IMR-90 (cell line): ENCODE data around the gene ABTB2. TPM values are rescaled to one million over a fixed set of nuclear protein-coding genes. Genes with fewer than 3 reads are reported as not detected.
A peak's percentile ranks its signal among the peaks of the same experiment; 100 is the strongest.

Experiments
- ATAC-seq: fragments of 200-7000 bp; cut with Tn5 transposase; 2 replicates; pipeline ENCODE4 v1.9.1; 2020; ENCODE audit warnings: low read depth, mild to moderate bottlenecking, moderate library complexity
- BruUV-seq: library from RNA; stranded (reverse); fragments of 400-500 nt; replicated peaks from 2 replicates; lab custom pipeline; 2021; lab: Mats Ljungman, UMichigan
- CTCF ChIA-PET: fragments of 300-600 bp; formaldehyde crosslinking; extraction: SDS; loops from one replicate; lab custom pipeline; 2021; ENCODE audit warnings: antibody characterized with exemption; lab: Yijun Ruan, JAX
- POLR2A ChIA-PET: fragments of 300-600 bp; sonication (Branson Sonifier 250); formaldehyde crosslinking; loops from one replicate; lab custom pipeline; 2022; ENCODE audit warnings: antibody characterized with exemption; ENCODE audit not compliant: unreplicated experiment; lab: Charles Lee
- DNase-seq: peaks from one replicate; pipeline ENCODE4 v3.0.0; 2013
- H2AFZ ChIP-seq: replicated peaks from 2 replicates; pipeline ENCODE3; 2013; ENCODE audit warnings: low read length, mild to moderate bottlenecking; ENCODE audit not compliant: poor library complexity
- H2AK5ac ChIP-seq: 2 replicates; pipeline ENCODE4 v1.6.1; 2013; ENCODE audit warnings: low read depth, low read length, inconsistent platforms
- H2AK9ac ChIP-seq: replicated peaks from 2 replicates; pipeline ENCODE3; 2013; ENCODE audit warnings: mild to moderate bottlenecking, low read depth, low read length, moderate library complexity; ENCODE audit not compliant: poor library complexity
- H2BK120ac ChIP-seq: 2 replicates; pipeline ENCODE4 v1.6.1; 2013; ENCODE audit warnings: low read depth, low read length, inconsistent platforms
- H2BK15ac ChIP-seq: 3 replicates; pipeline ENCODE4 v1.6.1; 2013; ENCODE audit warnings: low read depth, low read length, inconsistent platforms
- H2BK20ac ChIP-seq: 2 replicates; pipeline ENCODE4 v1.6.1; 2013; ENCODE audit warnings: low read depth, mild to moderate bottlenecking, inconsistent platforms, low read length, moderate library complexity
- H2BK5ac ChIP-seq: 2 replicates; pipeline ENCODE4 v1.6.1; 2013; ENCODE audit warnings: mild to moderate bottlenecking, low read depth, low read length, inconsistent platforms; ENCODE audit not compliant: poor library complexity, severe bottlenecking
- H3K14ac ChIP-seq: replicated peaks from 2 replicates; pipeline ENCODE4 v1.6.1; 2013; ENCODE audit warnings: low read depth, low read length, inconsistent platforms
- H3K18ac ChIP-seq: 2 replicates; pipeline ENCODE4 v1.6.1; 2013; ENCODE audit warnings: low read depth, low read length, control low read depth
- H3K23ac ChIP-seq: 2 replicates; pipeline ENCODE4 v1.6.1; 2013; ENCODE audit warnings: low read depth, low read length, inconsistent platforms
- H3K27ac ChIP-seq: 2 replicates; pipeline ENCODE4 v1.5.1; 2013; ENCODE audit warnings: mild to moderate bottlenecking, control low read depth, low read length; ENCODE audit not compliant: insufficient read depth
- H3K27me3 ChIP-seq: 2 replicates; pipeline ENCODE4 v1.6.1; 2013; ENCODE audit warnings: low read length; ENCODE audit not compliant: control insufficient read depth, insufficient read depth
- H3K36me3 ChIP-seq: 2 replicates; pipeline ENCODE4 v1.6.1; 2013; ENCODE audit warnings: low read length, mixed read lengths; ENCODE audit not compliant: control insufficient read depth, insufficient read depth
- H3K4ac ChIP-seq: 2 replicates; pipeline ENCODE4 v1.6.1; 2013; ENCODE audit warnings: low read depth, low read length, inconsistent platforms
- H3K4me1 ChIP-seq: 2 replicates; pipeline ENCODE4 v1.6.1; 2013; ENCODE audit warnings: low read length, mixed read lengths; ENCODE audit not compliant: control insufficient read depth, insufficient read depth
- H3K4me2 ChIP-seq: 2 replicates; pipeline ENCODE4 v1.6.1; 2013; ENCODE audit warnings: low read depth, mild to moderate bottlenecking, control low read depth, low read length, moderate library complexity
- H3K4me3 ChIP-seq: 2 replicates; pipeline ENCODE4 v1.5.1; 2013; ENCODE audit warnings: low read depth, mild to moderate bottlenecking, control low read depth, low read length, moderate library complexity; ENCODE audit not compliant: insufficient read depth
- H3K56ac ChIP-seq: 2 replicates; pipeline ENCODE4 v1.6.1; 2013; ENCODE audit warnings: low read length, inconsistent platforms; ENCODE audit not compliant: insufficient read depth; ENCODE audit errors: extremely low read depth
- H3K79me1 ChIP-seq, 2 experiments: 2 replicates each; pipeline ENCODE4 v1.6.1; 2013; ENCODE audit warnings: low read length in 2 of 2, inconsistent platforms in 1 of 2, low read depth in 1 of 2
- H3K9ac ChIP-seq: 2 replicates; pipeline ENCODE4 v1.6.1; 2013; ENCODE audit warnings: low read depth, low read length, control low read depth
- H3K9me1 ChIP-seq: 2 replicates; pipeline ENCODE4 v1.6.1; 2013; ENCODE audit warnings: low read length, inconsistent platforms; ENCODE audit not compliant: insufficient read depth
- H3K9me3 ChIP-seq: 2 replicates; pipeline ENCODE4 v1.6.1; 2013; ENCODE audit warnings: low read length; ENCODE audit not compliant: control insufficient read depth, insufficient read depth
- H4K20me1 ChIP-seq: 2 replicates; pipeline ENCODE4 v1.6.1; 2013; ENCODE audit warnings: low read length, inconsistent platforms; ENCODE audit not compliant: insufficient read depth
- H4K5ac ChIP-seq: 2 replicates; pipeline ENCODE4 v1.6.1; 2013; ENCODE audit warnings: mild to moderate bottlenecking, low read depth, low read length, control low read depth
- H4K8ac ChIP-seq, 2 experiments: 2 replicates each; pipeline ENCODE4 v1.6.1; 2013; ENCODE audit warnings: low read depth in 2 of 2, low read length in 2 of 2, control low read depth in 1 of 2, inconsistent platforms in 1 of 2
- H4K91ac ChIP-seq: 2 replicates; pipeline ENCODE4 v1.6.1; 2013; ENCODE audit warnings: low read depth, low read length, inconsistent platforms; ENCODE audit not compliant: insufficient read depth
- BHLHE40 ChIP-seq: fragments of 150-350 bp; IDR thresholded peaks from 2 replicates; pipeline ENCODE4 v1.6.1; 2016; ENCODE audit warnings: mild to moderate bottlenecking, low read depth, low read length
- CTCF ChIP-seq: conservative IDR thresholded peaks from 2 replicates; pipeline ENCODE4 v1.5.1; 2012; ENCODE audit warnings: mild to moderate bottlenecking, low read depth, low read length, improper control_type of control experiment
- MAZ ChIP-seq: IDR thresholded peaks from 2 replicates; pipeline ENCODE4 v1.6.1; 2012; ENCODE audit warnings: low read depth, mild to moderate bottlenecking, low read length, improper control_type of control experiment, moderate library complexity, borderline replicate concordance
- POLR2A ChIP-seq: IDR thresholded peaks from 2 replicates; pipeline ENCODE4 v1.6.1; 2012; ENCODE audit warnings: mild to moderate bottlenecking, low read depth, low read length
- RFX5 ChIP-seq: IDR thresholded peaks from 2 replicates; pipeline ENCODE4 v1.8.0; 2012; ENCODE audit warnings: low read depth, mild to moderate bottlenecking, low read length, moderate library complexity
- WGBS, 2 experiments: methylation state at CpG; one replicate each; pipeline versions ENCODE4 v1.1.5 to v1.1.7; 2013; ENCODE audit warnings: missing lambda C conversion rate in 2 of 2; ENCODE audit not compliant: insufficient read length in 1 of 2; ENCODE audit errors: extremely low coverage in 2 of 2; 5-methylcytosine and 5-hydroxymethylcytosine counted together
- dilution Hi-C: fragments of 300-500 bp; cut with HindIII; formaldehyde crosslinking; loops from one replicate; pipeline ENCODE4 v1.14.3; 2018; ENCODE audit warnings: low sequenced_read_pairs; ENCODE audit not compliant: unreplicated experiment
- in situ Hi-C: fragments of 300-500 bp; cut with MboI; formaldehyde crosslinking; loops from 3 replicates; pipeline ENCODE4 v1.14.3; 2019; ENCODE audit warnings: low sequenced_read_pairs, inconsistent platforms, mixed read lengths
- intact Hi-C: fragments of 100-400 bp; cut with micrococcal nuclease; formaldehyde crosslinking; loops from 2 replicates; pipeline ENCODE4 v1.10.0; 2022
- polyA plus RNA-seq, 3 experiments: library from polyadenylated mRNA; depleted of rRNA; stranded (reverse); fragments of >200 nt; gene quantifications; 2 replicates each; pipeline ENCODE4 v1.2.3, GENCODE V29; 2012; ENCODE audit warnings: low replicate concordance in 1 of 3
- total RNA-seq: library from RNA; depleted of rRNA; stranded (reverse); fragments of >200 nt; gene quantifications from 2 replicates; pipeline ENCODE4 v1.2.3, GENCODE V29; 2012

ABTB2 gene
- total and polyA plus RNA-seq, 2 of the 4 experiments (the other 2 are of a cell fraction): 0.18 to 2.0 TPM

- H3K14ac ChIP-seq: no peak overlapping the region; the same call in 1 of the 2 replicates
- H3K4ac ChIP-seq: peak overlapping the region; percentile 12; the same call in 1 of the 2 replicates
- WGBS, 2 experiments: 94% methylated on average over 2 of the region's 6 CpGs; no CpG with 5 or more reads in 1 of the 2 experiments
- H3K4me1 ChIP-seq: peaks cover 27% of the 10 kb centered on the region
- H3K56ac ChIP-seq: no peak overlapping the region
- dilution Hi-C loops: loop anchor here (25.0 kb wide), 1 partner anchor 156 kb away; no protein-coding TSS in a partner anchor
- no peak overlapping the region; the same call in 1 of the 2 replicates for H2AK5ac ChIP-seq
- no peak overlapping the region for H4K91ac ChIP-seq
- H3K4me2 ChIP-seq: no peak overlapping the region
- no peak overlapping the region for H3K9ac ChIP-seq
- no peak for TF ChIP-seq BHLHE40
- no peak for TF ChIP-seq RFX5
- no peak for TF ChIP-seq POLR2A
- no peak for TF ChIP-seq MAZ
- TF ChIP-seq CTCF: no peak
- intact Hi-C loops: no loop called here
- H3K4me3 ChIP-seq: no peak overlapping the region
- no peak overlapping the region for H3K23ac ChIP-seq
- CTCF ChIA-PET: interaction anchor here (1.3 kb wide), 1 partner anchor 169 kb away, joined by 3 read pairs; no protein-coding TSS in a partner anchor
- no peaks in the 10 kb centered on the region for H3K9me3 ChIP-seq
- H2BK20ac ChIP-seq: peak overlapping the region; percentile 20; the same call in 1 of the 2 replicates
- peaks cover 10% of the 10 kb centered on the region; the same call in 1 of the 2 replicates for H4K20me1 ChIP-seq
- H4K5ac ChIP-seq: no peak overlapping the region
- DNase-seq (no peak), ATAC-seq (no peak)
- in situ Hi-C loops: no loop called here
- no TSS peak for BruUV-seq
- no peaks in the 10 kb centered on the region for H3K36me3 ChIP-seq
- no peak overlapping the region for H2AFZ ChIP-seq
- H2AK9ac ChIP-seq: no peak overlapping the region
- H2BK15ac ChIP-seq: no peak overlapping the region
- POLR2A ChIA-PET: no interaction called here
- no peak overlapping the region for H2BK5ac ChIP-seq
- H3K27me3 ChIP-seq: peaks cover 13% of the 10 kb centered on the region
- no peaks in the 10 kb centered on the region for H3K79me1 ChIP-seq
- H3K18ac ChIP-seq: no peak overlapping the region
- no peak overlapping the region for H3K27ac ChIP-seq
- no peak overlapping the region for H2BK120ac ChIP-seq
- H3K9me1 ChIP-seq: peaks cover 33% of the 10 kb centered on the region
- H4K8ac ChIP-seq: no peak overlapping the region
Observed at GRCh38 chr11:34343686-34344085, 14.1 kb downstream of the ABTB2 start.
